Endodermal cell (in vitro differentiated cells): ENCODE results near the gene SPATA2L. TPM values are rescaled to one million over a fixed set of nuclear protein-coding genes. Genes with fewer than 3 reads are reported as not detected.

Experiments used
- DNase-seq: peaks from one replicate; pipeline ENCODE4 v3.0.0-alpha.2; 2017
- H3K27ac ChIP-seq: 2 replicates; pipeline ENCODE4 v1.5.1; 2013; ENCODE audit warnings: mild to moderate bottlenecking, low read depth, low read length, moderate library complexity
- H3K27me3 ChIP-seq: 2 replicates; pipeline ENCODE4 v1.6.1; 2013; ENCODE audit warnings: mild to moderate bottlenecking, low read length, moderate library complexity; ENCODE audit not compliant: insufficient read depth, control insufficient read depth, poor library complexity, severe bottlenecking
- H3K36me3 ChIP-seq: 2 replicates; pipeline ENCODE4 v1.7.0; 2013; ENCODE audit warnings: mild to moderate bottlenecking, low read length, moderate library complexity; ENCODE audit not compliant: control insufficient read depth, insufficient read depth
- H3K4me1 ChIP-seq: one replicate; pipeline ENCODE4 v1.7.0; 2013; ENCODE audit warnings: low read length; ENCODE audit not compliant: control insufficient read depth, insufficient read depth
- H3K4me3 ChIP-seq: 2 replicates; pipeline ENCODE4 v1.5.1; 2013; ENCODE audit warnings: mild to moderate bottlenecking, low read length, moderate library complexity
- H3K9ac ChIP-seq: 2 replicates; pipeline ENCODE4 v1.6.1; 2013; ENCODE audit warnings: mild to moderate bottlenecking, low read length, moderate library complexity; ENCODE audit not compliant: poor library complexity, severe bottlenecking; ENCODE audit errors: extremely low read depth
- H3K9me3 ChIP-seq: 2 replicates; pipeline ENCODE4 v1.6.1; 2013; ENCODE audit warnings: mild to moderate bottlenecking, low read length, moderate library complexity; ENCODE audit not compliant: control insufficient read depth
- H3K27ac Mint-ChIP-seq: 2 replicates; pipeline ENCODE4 v1.8.0; 2020; ENCODE audit warnings: mixed read lengths
- H3K27me3 Mint-ChIP-seq: 2 replicates; pipeline ENCODE4 v1.8.0; 2021; ENCODE audit warnings: mild to moderate bottlenecking, mixed read lengths; ENCODE audit not compliant: insufficient read depth
- H3K36me3 Mint-ChIP-seq: 2 replicates; pipeline ENCODE4 v1.8.0; 2020; ENCODE audit warnings: low read depth, mixed read lengths
- H3K4me1 Mint-ChIP-seq: 2 replicates; pipeline ENCODE4 v1.8.0; 2020; ENCODE audit warnings: mixed read lengths
- H3K4me3 Mint-ChIP-seq: 2 replicates; pipeline ENCODE4 v1.8.0; 2020; ENCODE audit warnings: mild to moderate bottlenecking, moderate library complexity, mixed read lengths
- H3K9me3 Mint-ChIP-seq: 2 replicates; pipeline ENCODE4 v1.8.0; 2020; ENCODE audit warnings: mild to moderate bottlenecking, mixed read lengths
- CTCF ChIP-seq: fragments of 200-600 bp; sonication (generic); conservative IDR thresholded peaks from 2 replicates; pipeline ENCODE4 v1.5.0; 2021; ENCODE audit warnings: antibody characterized with exemption, mild to moderate bottlenecking
- WGBS, 2 experiments: methylation state at CpG; one replicate each; pipeline versions ENCODE4 v1.1.5 to v1.1.7; 2013; ENCODE audit warnings: missing lambda C conversion rate in 2 of 2, mixed read lengths in 1 of 2; ENCODE audit not compliant: insufficient coverage in 1 of 2, insufficient read length in 1 of 2; 5-methylcytosine and 5-hydroxymethylcytosine counted together
- total RNA-seq, 2 donors: library from RNA; stranded (reverse); fragmentation: NEBNext Ultra II Directional in 1 of 2; extraction: Animal tissue kit (Norgen Biotek cat#: 25700) in 1 of 2; gene quantifications; 2 replicates in 1 of 2; 3 replicates in 1 of 2; pipeline ENCODE4 v1.2.1, GENCODE V29; 2021

The SPATA2L gene
- total RNA-seq, 2 donors from 2014 or later: 22.9 to 28.8 TPM

- H3K36me3 Mint-ChIP-seq: no peaks in the 10 kb centered on the region
- no peak for TF ChIP-seq CTCF
- H3K27me3 Mint-ChIP-seq: peaks cover 9% of the 10 kb centered on the region
- 89 to 95% methylated on average over 7 to 9 of the region's 9 CpGs for WGBS, 2 experiments
- Histone ChIP-seq H3K9ac (no peak overlapping the region), H3K4me3 (no peak overlapping the region), H3K36me3 (no peaks in the 10 kb centered on the region), H3K27ac (no peak overlapping the region), H3K9me3 (no peaks in the 10 kb centered on the region), H3K4me1 (peaks cover 3% of the 10 kb centered on the region), H3K27me3 (no peaks in the 10 kb centered on the region)
- DNase-seq: peak; percentile 49
- H3K27ac Mint-ChIP-seq: no peak overlapping the region
- H3K4me1 Mint-ChIP-seq: peaks cover 7% of the 10 kb centered on the region
- no peaks in the 10 kb centered on the region for H3K9me3 Mint-ChIP-seq
- H3K4me3 Mint-ChIP-seq: no peak overlapping the region
Observed at GRCh38 chr16:89707695-89708094, 6.2 kb upstream of the SPATA2L start.

GRCh38 chr16:89706518-89707260, 5.2 kb upstream of the SPATA2L start:
- Histone ChIP-seq H3K36me3 (no peaks in the 10 kb centered on the region), H3K9me3 (no peaks in the 10 kb centered on the region), H3K4me1 (peaks cover 3% of the 10 kb centered on the region), H3K27ac (no peak overlapping the region), H3K9ac (no peak overlapping the region), H3K4me3 (no peak overlapping the region), H3K27me3 (no peaks in the 10 kb centered on the region)
- peaks cover 9% of the 10 kb centered on the region for H3K27me3 Mint-ChIP-seq
- TF ChIP-seq CTCF: no peak
- H3K4me3 Mint-ChIP-seq: no peak overlapping the region
- H3K27ac Mint-ChIP-seq: no peak overlapping the region
- no peaks in the 10 kb centered on the region for H3K36me3 Mint-ChIP-seq
- no peak for DNase-seq
- WGBS, 2 experiments: 95 to 96% methylated on average over 11 to 14 of the region's 14 CpGs
- no peaks in the 10 kb centered on the region for H3K9me3 Mint-ChIP-seq
- peaks cover 7% of the 10 kb centered on the region for H3K4me1 Mint-ChIP-seq

GRCh38 chr16:89705006-89705405, 3.5 kb upstream of the SPATA2L start:
- 92 to 93% methylated on average over 11 to 14 of the region's 15 CpGs for WGBS, 2 experiments
- H3K27me3 Mint-ChIP-seq: peaks cover 8% of the 10 kb centered on the region
- Histone ChIP-seq H3K9ac (no peak overlapping the region), H3K4me3 (no peak overlapping the region), H3K4me1 (peaks cover 3% of the 10 kb centered on the region), H3K9me3 (no peaks in the 10 kb centered on the region), H3K27ac (no peak overlapping the region), H3K27me3 (no peaks in the 10 kb centered on the region), H3K36me3 (no peaks in the 10 kb centered on the region)
- no peak overlapping the region for H3K4me3 Mint-ChIP-seq
- no peak for DNase-seq
- no peaks in the 10 kb centered on the region for H3K9me3 Mint-ChIP-seq
- no peaks in the 10 kb centered on the region for H3K36me3 Mint-ChIP-seq
- TF ChIP-seq CTCF: no peak
- H3K27ac Mint-ChIP-seq: no peak overlapping the region
- H3K4me1 Mint-ChIP-seq: peaks cover 7% of the 10 kb centered on the region
